Erythroblast (primary cell): ENCODE results near the gene PNO1.

Experiments
- GATA1 ChIP-seq: IDR thresholded peaks from 2 replicates; pipeline ENCODE4 v1.6.1; 2011; ENCODE audit warnings: low read depth, mild to moderate bottlenecking, control low read depth, low read length, moderate library complexity
- POLR2A ChIP-seq: IDR thresholded peaks from 2 replicates; pipeline ENCODE4 v1.6.1; 2011; ENCODE audit warnings: mild to moderate bottlenecking, low read length

- TF ChIP-seq POLR2A (no peak), GATA1 (no peak)
Measured at GRCh38 chr2:68171684-68172083, 14.0 kb downstream of the PNO1 start.
